ENCODE data around the gene CHMP3. TPM values are rescaled to one million over a fixed set of nuclear protein-coding genes. Genes with fewer than 3 reads are reported as not detected.
"Not testable (repeated sequence)": the region's sequence is repeated elsewhere in the genome, so short reads cannot be mapped to it uniquely, and the experiment has no call there.

Gene CHMP3
- polyA plus RNA-seq, 1 donor from 2014 or later: 31.8 TPM

GRCh38 chr2:86552889-86553288 lies 10.4 kb downstream of the CHMP3 start:
- Histone ChIP-seq H3K9me3 (ENCODE audit: low read length) (peaks cover 4% of the 10 kb centered on the region), H3K4me3 (ENCODE audit: low read length) (no peak overlapping the region), H3K4me2 (ENCODE audit: low read length) (no peak overlapping the region), H3K27me3 (ENCODE audit: insufficient read depth, low read depth, low read length) (no peaks in the 10 kb centered on the region), H4K20me1 (ENCODE audit: insufficient read depth) (no peaks in the 10 kb centered on the region), H3K9me2 (ENCODE audit: insufficient read depth, low read length) (no peaks in the 10 kb centered on the region), H3K36me3 (ENCODE audit: insufficient read depth, low read length) (no peaks in the 10 kb centered on the region), H3K9ac (ENCODE audit: low read length) (no peak overlapping the region), H3K79me2 (replicated peaks; ENCODE audit: insufficient read depth, low read length) (peaks cover 17% of the 10 kb centered on the region), H3K27ac (ENCODE audit: low read length) (no peak overlapping the region), H2AFZ (ENCODE audit: low read depth, low read length) (no peak overlapping the region), H3F3A (ENCODE audit: insufficient read depth, low read length, poor library complexity, severe bottlenecking) (no peaks in the 10 kb centered on the region)
- TF ChIP-seq EP300 (conservative IDR thresholded peaks at IDR 0.05; ENCODE audit: poor library complexity, severe bottlenecking) (no peak), TAF1 (IDR thresholded peaks at IDR 0.05; ENCODE audit: low read depth) (no peak), MXI1 (conservative IDR thresholded peaks at IDR 0.05; ENCODE audit: poor library complexity, severe bottlenecking) (no peak), POLR2AphosphoS5 (IDR thresholded peaks at IDR 0.05) (no peak), SMC3 (conservative IDR thresholded peaks at IDR 0.05; ENCODE audit: poor library complexity) (no peak), EZH2 (IDR thresholded peaks at IDR 0.05; ENCODE audit: borderline replicate concordance, insufficient read depth, low read length, poor library complexity, severe bottlenecking) (no peak), RAD21 (conservative IDR thresholded peaks at IDR 0.05) (no peak)
- TF ChIP-seq, protein P1, sequence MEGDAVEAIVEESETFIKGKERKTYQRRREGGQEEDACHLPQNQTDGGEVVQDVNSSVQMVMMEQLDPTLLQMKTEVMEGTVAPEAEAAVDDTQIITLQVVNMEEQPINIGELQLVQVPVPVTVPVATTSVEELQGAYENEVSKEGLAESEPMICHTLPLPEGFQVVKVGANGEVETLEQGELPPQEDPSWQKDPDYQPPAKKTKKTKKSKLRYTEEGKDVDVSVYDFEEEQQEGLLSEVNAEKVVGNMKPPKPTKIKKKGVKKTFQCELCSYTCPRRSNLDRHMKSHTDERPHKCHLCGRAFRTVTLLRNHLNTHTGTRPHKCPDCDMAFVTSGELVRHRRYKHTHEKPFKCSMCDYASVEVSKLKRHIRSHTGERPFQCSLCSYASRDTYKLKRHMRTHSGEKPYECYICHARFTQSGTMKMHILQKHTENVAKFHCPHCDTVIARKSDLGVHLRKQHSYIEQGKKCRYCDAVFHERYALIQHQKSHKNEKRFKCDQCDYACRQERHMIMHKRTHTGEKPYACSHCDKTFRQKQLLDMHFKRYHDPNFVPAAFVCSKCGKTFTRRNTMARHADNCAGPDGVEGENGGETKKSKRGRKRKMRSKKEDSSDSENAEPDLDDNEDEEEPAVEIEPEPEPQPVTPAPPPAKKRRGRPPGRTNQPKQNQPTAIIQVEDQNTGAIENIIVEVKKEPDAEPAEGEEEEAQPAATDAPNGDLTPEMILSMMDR (IDR thresholded peaks at IDR 0.05; ENCODE audit: poor library complexity, severe bottlenecking): no peak
- TF ChIP-seq, protein P2, sequence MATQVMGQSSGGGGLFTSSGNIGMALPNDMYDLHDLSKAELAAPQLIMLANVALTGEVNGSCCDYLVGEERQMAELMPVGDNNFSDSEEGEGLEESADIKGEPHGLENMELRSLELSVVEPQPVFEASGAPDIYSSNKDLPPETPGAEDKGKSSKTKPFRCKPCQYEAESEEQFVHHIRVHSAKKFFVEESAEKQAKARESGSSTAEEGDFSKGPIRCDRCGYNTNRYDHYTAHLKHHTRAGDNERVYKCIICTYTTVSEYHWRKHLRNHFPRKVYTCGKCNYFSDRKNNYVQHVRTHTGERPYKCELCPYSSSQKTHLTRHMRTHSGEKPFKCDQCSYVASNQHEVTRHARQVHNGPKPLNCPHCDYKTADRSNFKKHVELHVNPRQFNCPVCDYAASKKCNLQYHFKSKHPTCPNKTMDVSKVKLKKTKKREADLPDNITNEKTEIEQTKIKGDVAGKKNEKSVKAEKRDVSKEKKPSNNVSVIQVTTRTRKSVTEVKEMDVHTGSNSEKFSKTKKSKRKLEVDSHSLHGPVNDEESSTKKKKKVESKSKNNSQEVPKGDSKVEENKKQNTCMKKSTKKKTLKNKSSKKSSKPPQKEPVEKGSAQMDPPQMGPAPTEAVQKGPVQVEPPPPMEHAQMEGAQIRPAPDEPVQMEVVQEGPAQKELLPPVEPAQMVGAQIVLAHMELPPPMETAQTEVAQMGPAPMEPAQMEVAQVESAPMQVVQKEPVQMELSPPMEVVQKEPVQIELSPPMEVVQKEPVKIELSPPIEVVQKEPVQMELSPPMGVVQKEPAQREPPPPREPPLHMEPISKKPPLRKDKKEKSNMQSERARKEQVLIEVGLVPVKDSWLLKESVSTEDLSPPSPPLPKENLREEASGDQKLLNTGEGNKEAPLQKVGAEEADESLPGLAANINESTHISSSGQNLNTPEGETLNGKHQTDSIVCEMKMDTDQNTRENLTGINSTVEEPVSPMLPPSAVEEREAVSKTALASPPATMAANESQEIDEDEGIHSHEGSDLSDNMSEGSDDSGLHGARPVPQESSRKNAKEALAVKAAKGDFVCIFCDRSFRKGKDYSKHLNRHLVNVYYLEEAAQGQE (IDR thresholded peaks at IDR 0.05; ENCODE audit: borderline replicate concordance): no peak

GRCh38 chr2:86549963-86550725 lies 13.1 kb downstream of the CHMP3 start:
- not testable (repeated sequence) for H3K27ac ChIP-seq (ENCODE audit: low read length); H3F3A ChIP-seq (ENCODE audit: insufficient read depth, low read length, poor library complexity, severe bottlenecking); H2AFZ ChIP-seq (ENCODE audit: low read depth, low read length); H3K27me3 ChIP-seq (ENCODE audit: insufficient read depth, low read depth, low read length); H3K4me3 ChIP-seq (ENCODE audit: low read length); H3K36me3 ChIP-seq (ENCODE audit: insufficient read depth, low read length); H4K20me1 ChIP-seq (ENCODE audit: insufficient read depth); H3K9me2 ChIP-seq (ENCODE audit: insufficient read depth, low read length); H3K4me2 ChIP-seq (ENCODE audit: low read length); H3K9ac ChIP-seq (ENCODE audit: low read length); H3K79me2 ChIP-seq (replicated peaks; ENCODE audit: insufficient read depth, low read length)
- H3K9me3 ChIP-seq (ENCODE audit: low read length): peaks cover 10% of the 10 kb centered on the region

DNA sequence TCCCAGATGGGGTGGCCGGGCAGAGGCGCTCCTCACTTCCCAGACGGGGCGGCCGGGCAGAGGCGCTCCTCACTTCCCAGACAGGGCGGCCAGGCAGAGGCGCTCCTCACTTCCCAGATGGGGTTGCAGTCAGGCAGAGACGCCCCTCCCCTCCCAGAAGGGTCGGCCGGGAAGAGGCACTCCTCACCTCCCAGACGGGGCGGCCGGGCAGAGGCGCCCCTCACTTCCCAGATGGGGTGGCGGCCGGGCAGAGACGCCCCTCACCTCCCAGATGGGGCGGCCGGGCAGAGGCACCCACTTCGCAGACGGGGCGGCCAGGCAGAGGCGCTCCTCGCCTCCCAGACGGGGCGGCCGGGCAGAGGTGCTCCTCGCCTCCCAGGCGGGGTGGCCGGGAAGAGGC lies 13.8 kb downstream of the CHMP3 start:
- not testable (repeated sequence) for H3K4me3 ChIP-seq (ENCODE audit: low read length); H3F3A ChIP-seq (ENCODE audit: insufficient read depth, low read length, poor library complexity, severe bottlenecking); H3K79me2 ChIP-seq (replicated peaks; ENCODE audit: insufficient read depth, low read length); H3K27me3 ChIP-seq (ENCODE audit: insufficient read depth, low read depth, low read length); H4K20me1 ChIP-seq (ENCODE audit: insufficient read depth); H3K9me2 ChIP-seq (ENCODE audit: insufficient read depth, low read length); H3K4me2 ChIP-seq (ENCODE audit: low read length); H3K9ac ChIP-seq (ENCODE audit: low read length); H3K27ac ChIP-seq (ENCODE audit: low read length); H2AFZ ChIP-seq (ENCODE audit: low read depth, low read length); H3K36me3 ChIP-seq (ENCODE audit: insufficient read depth, low read length)
- H3K9me3 ChIP-seq (ENCODE audit: low read length): peaks cover 10% of the 10 kb centered on the region

GRCh38 chr2:86548913-86549396 lies 14.3 kb downstream of the CHMP3 start:
- H3K27ac ChIP-seq (ENCODE audit: low read length); H3K27me3 ChIP-seq (ENCODE audit: insufficient read depth, low read depth, low read length); H3K36me3 ChIP-seq (ENCODE audit: insufficient read depth, low read length); H3K79me2 ChIP-seq (replicated peaks; ENCODE audit: insufficient read depth, low read length); H3K9ac ChIP-seq (ENCODE audit: low read length); H3K4me3 ChIP-seq (ENCODE audit: low read length); H3K4me2 ChIP-seq (ENCODE audit: low read length); H3K9me2 ChIP-seq (ENCODE audit: insufficient read depth, low read length); H2AFZ ChIP-seq (ENCODE audit: low read depth, low read length); H4K20me1 ChIP-seq (ENCODE audit: insufficient read depth); H3F3A ChIP-seq (ENCODE audit: insufficient read depth, low read length, poor library complexity, severe bottlenecking): not testable (repeated sequence)
- peaks cover 10% of the 10 kb centered on the region for H3K9me3 ChIP-seq (ENCODE audit: low read length)

All from neural cell (in vitro differentiated cells).